ENCODE results near the gene SLC66A2.

- no peak for TF ChIP-seq CTCF (conservative IDR thresholded peaks at IDR 0.05 in 1 of 2, IDR thresholded peaks at IDR 0.05 in 1 of 2; ENCODE audit: extremely low read depth in 1 of 2, insufficient read depth in 1 of 2, low read depth in 1 of 2, low read length in 2 of 2)
- TF ChIP-seq EZH2 (IDR thresholded peaks at IDR 0.05; ENCODE audit: borderline replicate concordance, low read length) = no peak
These were observed 36.0 kb downstream of the SLC66A2 start for GRCh38 chr18:79915161-79916127.
